PC-3 (cell line): Measurements from ENCODE around the gene WTIP. TPM values are rescaled to one million over a fixed set of nuclear protein-coding genes. Genes with fewer than 3 reads are reported as not detected.
"Not testable (repeated sequence)": the region's sequence is repeated elsewhere in the genome, so short reads cannot be mapped to it uniquely, and the experiment has no call there.

Source experiments
- ATAC-seq: fragments of 200-7000 bp; cut with Tn5 transposase; 2 replicates; pipeline ENCODE4 v1.9.1; 2020; ENCODE audit warnings: mild to moderate bottlenecking, moderate library complexity
- BruUV-seq: library from RNA; stranded (reverse); fragments of 400-500 nt; replicated peaks from 2 replicates; lab custom pipeline; 2021; lab: Mats Ljungman, UMichigan
- CTCF ChIA-PET: fragments of 300-600 bp; sonication (Branson Sonifier 250); formaldehyde crosslinking; loops from one replicate; lab custom pipeline; 2022; ENCODE audit warnings: antibody characterized with exemption; lab: Charles Lee
- POLR2A ChIA-PET: fragments of 300-600 bp; sonication (Branson Sonifier 250); formaldehyde crosslinking; loops from one replicate; lab custom pipeline; 2022; ENCODE audit warnings: antibody characterized with exemption; ENCODE audit not compliant: unreplicated experiment; lab: Charles Lee
- DNase-seq: peaks from one replicate; pipeline ENCODE4 v3.0.0-alpha.2; 2015
- H2AFZ ChIP-seq: fragments of 300-600 bp; sonication (generic); 2 replicates; pipeline ENCODE4 v1.6.0; 2016; ENCODE audit warnings: antibody characterized with exemption, low read length
- H3F3A ChIP-seq: fragments of 300-600 bp; sonication (generic); one replicate; pipeline ENCODE4 v1.6.0; 2017; ENCODE audit warnings: antibody characterized with exemption, low read length, control low read depth, mild to moderate bottlenecking; ENCODE audit not compliant: unreplicated experiment
- H3K27ac ChIP-seq: fragments of 300-600 bp; sonication (generic); 2 replicates; pipeline ENCODE4 v1.5.1; 2016; ENCODE audit warnings: mild to moderate bottlenecking, low read length
- H3K27me3 ChIP-seq: fragments of 300-600 bp; sonication (generic); 2 replicates; pipeline ENCODE4 v1.6.1; 2016; ENCODE audit warnings: low read length, mixed read lengths
- H3K36me3 ChIP-seq: fragments of 300-600 bp; sonication (generic); 2 replicates; pipeline ENCODE4 v1.6.1; 2016; ENCODE audit warnings: low read depth, mixed run types, low read length, mixed read lengths
- H3K4me1 ChIP-seq: fragments of 300-600 bp; sonication (generic); 2 replicates; pipeline ENCODE4 v1.5.1; 2016; ENCODE audit warnings: low read length; ENCODE audit not compliant: insufficient read depth
- H3K4me2 ChIP-seq: fragments of 300-600 bp; sonication (generic); 2 replicates; pipeline ENCODE4 v1.6.0; 2016; ENCODE audit warnings: low read length
- H3K4me3 ChIP-seq: fragments of 300-600 bp; sonication (generic); 2 replicates; pipeline ENCODE4 v1.5.1; 2016; ENCODE audit warnings: mild to moderate bottlenecking, low read length, mixed read lengths
- H3K79me2 ChIP-seq: fragments of 300-600 bp; sonication (generic); 2 replicates; pipeline ENCODE4 v1.6.1; 2017; ENCODE audit warnings: low read length, mixed read lengths
- H3K9ac ChIP-seq: fragments of 300-600 bp; sonication (generic); 2 replicates; pipeline ENCODE4 v1.6.0; 2016; ENCODE audit warnings: mild to moderate bottlenecking, low read length
- H3K9me2 ChIP-seq: fragments of 300-600 bp; sonication (generic); replicated peaks from 2 replicates; pipeline ENCODE4 v1.6.1; 2016; ENCODE audit warnings: mixed run types, low read length, mixed read lengths
- H3K9me3 ChIP-seq: fragments of 300-600 bp; sonication (generic); 2 replicates; pipeline ENCODE4 v1.6.1; 2016; ENCODE audit warnings: low read length, mixed read lengths
- H4K20me1 ChIP-seq: fragments of 300-600 bp; sonication (generic); 2 replicates; pipeline ENCODE4 v1.6.1; 2016; ENCODE audit warnings: low read length, mixed read lengths
- EZH2 ChIP-seq: fragments of 300-600 bp; sonication (generic); IDR thresholded peaks from one replicate; pipeline ENCODE4 v1.6.1; 2017; ENCODE audit warnings: antibody characterized with exemption, mild to moderate bottlenecking, low read length; ENCODE audit not compliant: unreplicated experiment
- EZH2phosphoT487 ChIP-seq: fragments of 300-600 bp; sonication (generic); IDR thresholded peaks from 2 replicates; pipeline ENCODE4 v1.6.1; 2018; ENCODE audit warnings: mild to moderate bottlenecking, antibody characterized with exemption, low read length, borderline replicate concordance
- intact Hi-C: fragments of 100-400 bp; cut with micrococcal nuclease; formaldehyde crosslinking; loops from 2 replicates; pipeline ENCODE4 v1.9.0; 2023
- total RNA-seq: library from RNA; depleted of rRNA; stranded (reverse); fragments of >200 nt; gene quantifications from 2 replicates; pipeline ENCODE4 v1.2.3, GENCODE V29; 2014
- TF ChIP-seq, protein P1 (sequence below): fragments of 300-600 bp; sonication (generic); conservative IDR thresholded peaks from 2 replicates; pipeline ENCODE4 v1.5.1; 2017; ENCODE audit warnings: antibody characterized with exemption, low read depth, mild to moderate bottlenecking, low read length

WTIP gene
- total RNA-seq, 1 experiment from 2014 or later: 5.2 TPM

DNA sequence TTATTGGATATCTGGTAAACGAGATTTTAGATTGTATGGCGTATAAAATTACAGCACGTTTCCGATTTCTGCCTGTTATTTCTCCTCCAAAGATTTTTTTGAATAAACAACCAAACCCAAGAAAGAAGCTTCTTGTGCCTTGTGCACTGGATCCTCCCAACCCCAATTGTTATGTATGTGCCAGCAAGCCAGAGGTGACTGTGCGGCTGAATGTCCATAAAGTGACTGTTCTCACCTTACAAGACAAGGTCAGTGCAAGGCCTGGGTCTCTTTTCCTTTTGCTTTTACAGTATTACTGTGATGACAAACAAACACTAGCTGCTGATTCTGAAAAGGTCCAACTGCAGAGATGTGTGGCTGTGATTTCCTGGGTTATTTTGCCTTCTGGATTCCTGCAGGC lies 22.9 kb upstream of the WTIP start:
- Histone ChIP-seq H3K4me1 (no peaks in the 10 kb centered on the region; the same call in 1 of the 2 replicates), H3K36me3 (peaks cover 63% of the 10 kb centered on the region), H3K79me2 (peaks cover 15% of the 10 kb centered on the region; the same call in 1 of the 2 replicates), H3K9me3 (no peaks in the 10 kb centered on the region), H3K9me2 (no peaks in the 10 kb centered on the region), H3K27ac (no peak overlapping the region), H3F3A (no peaks in the 10 kb centered on the region), H3K9ac (no peak overlapping the region), H3K27me3 (no peaks in the 10 kb centered on the region), H4K20me1 (no peaks in the 10 kb centered on the region; the same call in 1 of the 2 replicates), H3K4me3 (no peak overlapping the region), H2AFZ (no peak overlapping the region), H3K4me2 (no peak overlapping the region)
- DNase-seq (no peak), ATAC-seq (no peak)
- CTCF ChIA-PET: no interaction called here
- intact Hi-C loops: no loop called here
- TF ChIP-seq, protein P1, sequence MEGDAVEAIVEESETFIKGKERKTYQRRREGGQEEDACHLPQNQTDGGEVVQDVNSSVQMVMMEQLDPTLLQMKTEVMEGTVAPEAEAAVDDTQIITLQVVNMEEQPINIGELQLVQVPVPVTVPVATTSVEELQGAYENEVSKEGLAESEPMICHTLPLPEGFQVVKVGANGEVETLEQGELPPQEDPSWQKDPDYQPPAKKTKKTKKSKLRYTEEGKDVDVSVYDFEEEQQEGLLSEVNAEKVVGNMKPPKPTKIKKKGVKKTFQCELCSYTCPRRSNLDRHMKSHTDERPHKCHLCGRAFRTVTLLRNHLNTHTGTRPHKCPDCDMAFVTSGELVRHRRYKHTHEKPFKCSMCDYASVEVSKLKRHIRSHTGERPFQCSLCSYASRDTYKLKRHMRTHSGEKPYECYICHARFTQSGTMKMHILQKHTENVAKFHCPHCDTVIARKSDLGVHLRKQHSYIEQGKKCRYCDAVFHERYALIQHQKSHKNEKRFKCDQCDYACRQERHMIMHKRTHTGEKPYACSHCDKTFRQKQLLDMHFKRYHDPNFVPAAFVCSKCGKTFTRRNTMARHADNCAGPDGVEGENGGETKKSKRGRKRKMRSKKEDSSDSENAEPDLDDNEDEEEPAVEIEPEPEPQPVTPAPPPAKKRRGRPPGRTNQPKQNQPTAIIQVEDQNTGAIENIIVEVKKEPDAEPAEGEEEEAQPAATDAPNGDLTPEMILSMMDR: no peak
- TF ChIP-seq EZH2phosphoT487: no peak
- TF ChIP-seq EZH2: no peak
- POLR2A ChIA-PET: no interaction called here
- no TSS peak for BruUV-seq

- ChIA-PET CTCF (no interaction called here), POLR2A (no interaction called here)
- no TSS peak for BruUV-seq
- DNase-seq: peak; percentile 24
- no peaks in the 10 kb centered on the region for H3K27me3 ChIP-seq
- H3K27ac ChIP-seq: no peak overlapping the region
- no peaks in the 10 kb centered on the region; the same call in 1 of the 2 replicates for H3K4me1 ChIP-seq
- H3K36me3 ChIP-seq: peaks cover 57% of the 10 kb centered on the region
- H3K9me3 ChIP-seq: no peaks in the 10 kb centered on the region
- intact Hi-C loops: no loop called here
- no peak overlapping the region for H3K4me2 ChIP-seq
- TF ChIP-seq EZH2 (no peak), EZH2phosphoT487 (no peak)
- TF ChIP-seq, protein P1: no peak
- H2AFZ ChIP-seq: no peak overlapping the region
- H3K9ac ChIP-seq: no peak overlapping the region
- no peaks in the 10 kb centered on the region for H3K9me2 ChIP-seq
- H3K4me3 ChIP-seq: no peak overlapping the region
- no peaks in the 10 kb centered on the region; the same call in 1 of the 2 replicates for H4K20me1 ChIP-seq
- H3F3A ChIP-seq: no peaks in the 10 kb centered on the region
- peaks cover 15% of the 10 kb centered on the region; the same call in 1 of the 2 replicates for H3K79me2 ChIP-seq
- peak; percentile 45; the same call in 1 of the 2 replicates for ATAC-seq
These were observed 21.9 kb upstream of the WTIP start for GRCh38 chr19:34459614-34460013.

DNA sequence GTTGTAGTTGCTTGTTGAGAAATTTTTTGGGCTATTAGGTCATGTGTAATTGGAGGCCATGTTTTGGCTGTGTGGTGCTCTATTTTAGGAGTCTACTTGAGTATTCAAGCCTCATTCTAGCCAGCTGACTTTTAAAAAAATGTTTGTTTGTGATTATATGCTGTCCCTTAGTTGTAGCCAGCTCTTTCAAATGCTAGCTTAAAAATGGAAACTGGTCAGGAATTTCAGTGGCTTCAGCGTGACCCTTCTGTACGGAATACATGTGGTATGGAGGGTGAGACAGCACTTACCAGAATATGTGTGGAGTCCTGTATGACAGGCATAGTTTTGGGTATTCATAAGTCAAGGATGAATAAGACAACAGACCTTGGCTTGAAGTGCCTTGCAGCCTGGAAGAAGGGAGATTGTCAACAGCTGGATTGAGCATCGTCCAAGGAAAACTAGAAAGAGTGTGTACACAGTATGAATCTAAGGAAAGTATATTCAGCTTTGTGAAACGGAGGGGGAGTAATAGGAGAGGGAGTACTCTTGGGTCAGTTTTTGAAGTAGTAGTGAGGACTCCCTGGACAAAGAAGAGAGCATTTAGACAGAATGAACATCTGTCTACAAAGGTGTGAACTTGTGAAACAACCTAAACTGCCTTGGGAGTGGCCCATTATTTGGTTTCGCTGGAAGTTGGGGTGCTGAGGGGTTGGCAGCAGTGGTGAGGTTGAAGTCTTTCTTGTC lies 20.0 kb upstream of the WTIP start:
- H3K9ac ChIP-seq: no peak overlapping the region
- H3K4me1 ChIP-seq: no peaks in the 10 kb centered on the region; the same call in 1 of the 2 replicates
- no peak overlapping the region for H3K4me2 ChIP-seq
- H3K9me2 ChIP-seq: no peaks in the 10 kb centered on the region
- H3K4me3 ChIP-seq: no peak overlapping the region
- DNase-seq (no peak), ATAC-seq (no peak)
- H3K27me3 ChIP-seq: no peaks in the 10 kb centered on the region
- H3K79me2 ChIP-seq: peaks cover 15% of the 10 kb centered on the region; the same call in 1 of the 2 replicates
- no peak for TF ChIP-seq EZH2
- TF ChIP-seq, protein P1: no peak
- H3K27ac ChIP-seq: no peak overlapping the region
- CTCF ChIA-PET: no interaction called here
- H3K9me3 ChIP-seq: no peaks in the 10 kb centered on the region
- peaks cover 57% of the 10 kb centered on the region for H3K36me3 ChIP-seq
- BruUV-seq: no TSS peak
- POLR2A ChIA-PET: no interaction called here
- H2AFZ ChIP-seq: no peak overlapping the region
- H3F3A ChIP-seq: no peaks in the 10 kb centered on the region
- H4K20me1 ChIP-seq: no peaks in the 10 kb centered on the region; the same call in 1 of the 2 replicates
- intact Hi-C loops: no loop called here

GRCh38 chr19:34464785-34465184 lies 16.8 kb upstream of the WTIP start:
- POLR2A ChIA-PET, ATAC-seq, H3K9ac ChIP-seq, H3K27me3 ChIP-seq, H4K20me1 ChIP-seq, BruUV-seq, CTCF ChIA-PET, DNase-seq, H3K9me3 ChIP-seq, H3K4me2 ChIP-seq, H2AFZ ChIP-seq, H3K9me2 ChIP-seq, H3K4me1 ChIP-seq, H3K27ac ChIP-seq, intact Hi-C loops, H3F3A ChIP-seq, H3K4me3 ChIP-seq, H3K79me2 ChIP-seq: not testable (repeated sequence)
- peaks cover 56% of the 10 kb centered on the region for H3K36me3 ChIP-seq
